ENCODE data around the gene TLR4. TPM values are rescaled to one million over a fixed set of nuclear protein-coding genes. Genes with fewer than 3 reads are reported as not detected.

TLR4 gene
- total RNA-seq, 2 experiments from 2014 or later = 4.4 to 10.4 TPM

- no peaks in the 10 kb centered on the region for H4K20me1 ChIP-seq (ENCODE audit: insufficient read depth, low read length)
- DNase-seq (ENCODE audit: low spot score) = no peak
- H3K9me3 ChIP-seq (ENCODE audit: low read length) = no peaks in the 10 kb centered on the region
- H3K36me3 ChIP-seq (ENCODE audit: insufficient read depth, low read length) = no peaks in the 10 kb centered on the region
- no TSS peak for BruUV-seq (replicated peaks)
- intact Hi-C loops (cut with micrococcal nuclease; ENCODE audit: unreplicated experiment) = no loop called here
- ChIA-PET CTCF (ENCODE audit: unreplicated experiment) (no interaction called here), POLR2A (no interaction called here)
- no peak overlapping the region for H2AFZ ChIP-seq (ENCODE audit: low read length)
- H3K9me2 ChIP-seq (ENCODE audit: insufficient read depth, low read length) = no peaks in the 10 kb centered on the region
- no peaks in the 10 kb centered on the region for H3K4me1 ChIP-seq (ENCODE audit: insufficient read depth, low read length, poor library complexity, severe bottlenecking)
- H3K4me3 ChIP-seq (ENCODE audit: low read depth, low read length, poor library complexity, severe bottlenecking) = no peak overlapping the region
- H3K79me2 ChIP-seq (ENCODE audit: insufficient read depth, low read depth, low read length) = no peaks in the 10 kb centered on the region
- no peak for TF ChIP-seq EZH2phosphoT487 (IDR thresholded peaks at IDR 0.05; ENCODE audit: borderline replicate concordance, low read depth, low read length)
- TF ChIP-seq CTCF (conservative IDR thresholded peaks at IDR 0.05; ENCODE audit: low read length) = no peak
- H3K27ac ChIP-seq (ENCODE audit: low read depth, low read length, poor library complexity, severe bottlenecking) = no peak overlapping the region
- H3K4me2 ChIP-seq (ENCODE audit: low read length) = no peak overlapping the region
Observed at GRCh38 chr9:117737721-117738226, 33.6 kb downstream of the TLR4 start.

- no peaks in the 10 kb centered on the region for H3K79me2 ChIP-seq (ENCODE audit: insufficient read depth, low read depth, low read length)
- POLR2A ChIA-PET = no interaction called here
- H3K36me3 ChIP-seq (ENCODE audit: insufficient read depth, low read length) = no peaks in the 10 kb centered on the region
- H2AFZ ChIP-seq (ENCODE audit: low read length) = no peak overlapping the region
- no peak for DNase-seq (ENCODE audit: low spot score)
- H3K9me3 ChIP-seq (ENCODE audit: low read length) = no peaks in the 10 kb centered on the region
- TF ChIP-seq EZH2phosphoT487 (IDR thresholded peaks at IDR 0.05; ENCODE audit: borderline replicate concordance, low read depth, low read length) = no peak
- no peak for TF ChIP-seq CTCF (conservative IDR thresholded peaks at IDR 0.05; ENCODE audit: low read length)
- no peaks in the 10 kb centered on the region for H3K4me1 ChIP-seq (ENCODE audit: insufficient read depth, low read length, poor library complexity, severe bottlenecking)
- CTCF ChIA-PET (ENCODE audit: unreplicated experiment) = no interaction called here
- no peak overlapping the region for H3K27ac ChIP-seq (ENCODE audit: low read depth, low read length, poor library complexity, severe bottlenecking)
- no peak overlapping the region for H3K4me3 ChIP-seq (ENCODE audit: low read depth, low read length, poor library complexity, severe bottlenecking)
- intact Hi-C loops (cut with micrococcal nuclease; ENCODE audit: unreplicated experiment) = no loop called here
- H3K9me2 ChIP-seq (ENCODE audit: insufficient read depth, low read length) = no peaks in the 10 kb centered on the region
- no peak overlapping the region for H3K4me2 ChIP-seq (ENCODE audit: low read length)
- H4K20me1 ChIP-seq (ENCODE audit: insufficient read depth, low read length) = no peaks in the 10 kb centered on the region
- no TSS peak for BruUV-seq (replicated peaks)
Observed at GRCh38 chr9:117739206-117739605, 35.0 kb downstream of the TLR4 start.

- no TSS peak for BruUV-seq (replicated peaks)
- H4K20me1 ChIP-seq (ENCODE audit: insufficient read depth, low read length) = no peaks in the 10 kb centered on the region
- H3K4me1 ChIP-seq (ENCODE audit: insufficient read depth, low read length, poor library complexity, severe bottlenecking) = no peaks in the 10 kb centered on the region
- H3K79me2 ChIP-seq (ENCODE audit: insufficient read depth, low read depth, low read length) = no peaks in the 10 kb centered on the region
- no peak overlapping the region for H3K4me2 ChIP-seq (ENCODE audit: low read length)
- H3K4me3 ChIP-seq (ENCODE audit: low read depth, low read length, poor library complexity, severe bottlenecking) = no peak overlapping the region
- H3K36me3 ChIP-seq (ENCODE audit: insufficient read depth, low read length) = no peaks in the 10 kb centered on the region
- DNase-seq (ENCODE audit: low spot score) = no peak
- TF ChIP-seq EZH2phosphoT487 (IDR thresholded peaks at IDR 0.05; ENCODE audit: borderline replicate concordance, low read depth, low read length) = no peak
- no peak for TF ChIP-seq CTCF (conservative IDR thresholded peaks at IDR 0.05; ENCODE audit: low read length)
- ChIA-PET POLR2A (no interaction called here), CTCF (ENCODE audit: unreplicated experiment) (no interaction called here)
- H3K9me2 ChIP-seq (ENCODE audit: insufficient read depth, low read length) = no peaks in the 10 kb centered on the region
- intact Hi-C loops (cut with micrococcal nuclease; ENCODE audit: unreplicated experiment) = no loop called here
- no peaks in the 10 kb centered on the region for H3K9me3 ChIP-seq (ENCODE audit: low read length)
- H2AFZ ChIP-seq (ENCODE audit: low read length) = no peak overlapping the region
- no peak overlapping the region for H3K27ac ChIP-seq (ENCODE audit: low read depth, low read length, poor library complexity, severe bottlenecking)
Observed at GRCh38 chr9:117739624-117740347, 35.6 kb downstream of the TLR4 start.
